Stimulated activated CD8-positive, alpha-beta memory T cell treated with anti-CD3 and anti-CD28 coated beads, Interleukin-4, amount 100 ng/mL, for 48 hours (primary cell): ENCODE results near the gene PLD3.

Experiments used
- DNase-seq: peaks from one replicate; pipeline ENCODE4 v3.0.0-alpha.2; 2020

Gene PLD3

GRCh38 chr19:40414542-40415535, 66.3 kb downstream of the PLD3 start:
- no peak for DNase-seq

GRCh38 chr19:40415768-40416167, 67.3 kb downstream of the PLD3 start:
- DNase-seq = no peak

GRCh38 chr19:40416918-40417642, 68.6 kb downstream of the PLD3 start:
- DNase-seq = no peak

GRCh38 chr19:40417643-40417981, 69.1 kb downstream of the PLD3 start:
- DNase-seq = no peak

GRCh38 chr19:40418040-40418439, 69.5 kb downstream of the PLD3 start:
- DNase-seq = no peak

GRCh38 chr19:40419066-40419612, 70.6 kb downstream of the PLD3 start:
- no peak for DNase-seq

- DNase-seq = no peak
These were observed 71.3 kb downstream of the PLD3 start for GRCh38 chr19:40419780-40420179.

- DNase-seq = no peak
These were observed 71.9 kb downstream of the PLD3 start for GRCh38 chr19:40420451-40420765.

GRCh38 chr19:40420766-40421765, 72.6 kb downstream of the PLD3 start:
- peak; percentile 83 for DNase-seq

- DNase-seq = no peak
These were observed 73.7 kb downstream of the PLD3 start for GRCh38 chr19:40421993-40422747.

GRCh38 chr19:40422748-40423566, 74.5 kb downstream of the PLD3 start:
- no peak for DNase-seq

GRCh38 chr19:40423938-40424337, 75.4 kb downstream of the PLD3 start:
- no peak for DNase-seq

- no peak for DNase-seq
These were observed 76.3 kb downstream of the PLD3 start for GRCh38 chr19:40424637-40425449.

- peak; percentile 100 for DNase-seq
These were observed 77.2 kb downstream of the PLD3 start, which contains the start of gene SERTAD1 for GRCh38 chr19:40425450-40426287. SERTAD1 (minus strand) TSS chr19:40425992; CDS start chr19:40423546, 2,446 bp downstream.
